Progenitor cell of endocrine pancreas (in vitro differentiated cells): ENCODE data around the gene LASP1NB. TPM values are rescaled to one million over a fixed set of nuclear protein-coding genes. Genes with fewer than 3 reads are reported as not detected.
"Not testable (repeated sequence)": the region's sequence is repeated elsewhere in the genome, so short reads cannot be mapped to it uniquely, and the experiment has no call there.

Source experiments
- DNase-seq: peaks from one replicate; pipeline ENCODE4 v3.0.0; 2021; ENCODE audit warnings: low spot score; ENCODE audit not compliant: unreplicated experiment
- H3K27ac Mint-ChIP-seq: 2 replicates; pipeline ENCODE4 v1.8.0; 2021; ENCODE audit warnings: mild to moderate bottlenecking, moderate library complexity, mixed read lengths
- H3K27me3 Mint-ChIP-seq: 2 replicates; pipeline ENCODE4 v1.8.0; 2021; ENCODE audit warnings: mixed read lengths
- H3K36me3 Mint-ChIP-seq: 2 replicates; pipeline ENCODE4 v1.8.0; 2022; ENCODE audit warnings: mixed read lengths; ENCODE audit not compliant: insufficient read depth
- H3K4me1 Mint-ChIP-seq: 2 replicates; pipeline ENCODE4 v1.8.0; 2021; ENCODE audit warnings: low read depth, mixed read lengths
- H3K4me3 Mint-ChIP-seq: 2 replicates; pipeline ENCODE4 v1.8.0; 2021; ENCODE audit warnings: low read depth, mild to moderate bottlenecking, moderate library complexity, mixed read lengths
- H3K9me3 Mint-ChIP-seq: 2 replicates; pipeline ENCODE4 v1.8.0; 2021; ENCODE audit warnings: low read depth, mixed read lengths
- microRNA-seq: library from miRNA; unstranded; fragments of <30 nt; microRNA quantifications from one replicate; pipeline ENCODE4 v1.1.0, GENCODE V29; 2020; ENCODE audit warnings: borderline number of aligned reads; ENCODE audit not compliant: unreplicated experiment
- total RNA-seq: library from RNA; stranded (reverse); gene quantifications from 2 replicates; pipeline ENCODE4 v1.2.1, GENCODE V29; 2021
- TF ChIP-seq, protein P1 (sequence below): fragments of 200-600 bp; sonication (generic); IDR thresholded peaks from one replicate; pipeline ENCODE4 v1.5.0; 2021; ENCODE audit warnings: antibody characterized with exemption, mild to moderate bottlenecking; ENCODE audit not compliant: unreplicated experiment

Gene LASP1NB

DNA sequence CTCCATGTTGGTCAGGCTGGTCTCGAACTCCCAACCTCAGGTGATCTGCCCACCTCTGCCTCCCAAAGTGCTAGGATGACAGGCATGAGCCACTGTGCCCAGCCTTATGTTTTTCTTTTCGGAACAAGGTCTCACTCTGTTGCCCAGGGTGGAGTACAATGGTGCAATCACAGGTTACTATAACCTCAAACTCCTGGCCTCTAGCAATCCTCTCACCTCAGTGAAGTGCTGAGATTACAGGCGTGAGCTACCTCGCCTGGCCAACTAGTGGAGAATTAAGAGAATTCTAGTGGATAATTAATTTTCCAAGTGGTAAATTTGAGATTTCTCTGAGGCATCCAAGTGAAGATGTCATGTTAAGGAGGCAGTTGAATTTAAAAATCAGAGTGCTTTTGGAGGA lies 44.7 kb downstream of the LASP1NB start:
- Mint-ChIP-seq H3K36me3 (no peaks in the 10 kb centered on the region), H3K4me1 (peaks cover 2% of the 10 kb centered on the region), H3K27ac (no peak overlapping the region), H3K9me3 (no peaks in the 10 kb centered on the region), H3K4me3 (no peak overlapping the region), H3K27me3 (peaks cover 10% of the 10 kb centered on the region)
- TF ChIP-seq, protein P1, sequence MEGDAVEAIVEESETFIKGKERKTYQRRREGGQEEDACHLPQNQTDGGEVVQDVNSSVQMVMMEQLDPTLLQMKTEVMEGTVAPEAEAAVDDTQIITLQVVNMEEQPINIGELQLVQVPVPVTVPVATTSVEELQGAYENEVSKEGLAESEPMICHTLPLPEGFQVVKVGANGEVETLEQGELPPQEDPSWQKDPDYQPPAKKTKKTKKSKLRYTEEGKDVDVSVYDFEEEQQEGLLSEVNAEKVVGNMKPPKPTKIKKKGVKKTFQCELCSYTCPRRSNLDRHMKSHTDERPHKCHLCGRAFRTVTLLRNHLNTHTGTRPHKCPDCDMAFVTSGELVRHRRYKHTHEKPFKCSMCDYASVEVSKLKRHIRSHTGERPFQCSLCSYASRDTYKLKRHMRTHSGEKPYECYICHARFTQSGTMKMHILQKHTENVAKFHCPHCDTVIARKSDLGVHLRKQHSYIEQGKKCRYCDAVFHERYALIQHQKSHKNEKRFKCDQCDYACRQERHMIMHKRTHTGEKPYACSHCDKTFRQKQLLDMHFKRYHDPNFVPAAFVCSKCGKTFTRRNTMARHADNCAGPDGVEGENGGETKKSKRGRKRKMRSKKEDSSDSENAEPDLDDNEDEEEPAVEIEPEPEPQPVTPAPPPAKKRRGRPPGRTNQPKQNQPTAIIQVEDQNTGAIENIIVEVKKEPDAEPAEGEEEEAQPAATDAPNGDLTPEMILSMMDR: no peak
- DNase-seq: no peak

DNA sequence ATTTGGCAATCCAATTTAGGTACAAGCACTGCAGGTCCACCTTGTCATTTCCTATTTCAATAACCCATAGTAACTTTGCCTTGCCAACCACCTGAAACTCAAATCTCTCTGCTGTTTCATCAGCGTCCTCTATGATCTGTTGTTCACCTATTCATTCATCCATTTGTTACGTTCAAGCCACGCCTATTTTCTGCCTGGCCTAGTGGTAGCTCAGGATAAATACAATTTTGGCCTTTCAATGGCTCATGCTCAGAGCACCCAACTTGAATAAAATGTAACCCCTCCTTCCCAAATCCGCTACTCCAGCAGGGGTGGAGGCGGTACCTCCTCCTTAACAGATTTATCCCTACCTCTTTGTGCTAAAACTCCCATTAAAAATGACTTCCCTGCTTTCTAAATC lies 45.4 kb downstream of the LASP1NB start:
- TF ChIP-seq, protein P1: no peak
- Mint-ChIP-seq H3K9me3 (no peaks in the 10 kb centered on the region), H3K36me3 (no peaks in the 10 kb centered on the region), H3K4me1 (peaks cover 2% of the 10 kb centered on the region), H3K27ac (no peak overlapping the region), H3K27me3 (peaks cover 10% of the 10 kb centered on the region), H3K4me3 (no peak overlapping the region)
- no peak for DNase-seq

DNA sequence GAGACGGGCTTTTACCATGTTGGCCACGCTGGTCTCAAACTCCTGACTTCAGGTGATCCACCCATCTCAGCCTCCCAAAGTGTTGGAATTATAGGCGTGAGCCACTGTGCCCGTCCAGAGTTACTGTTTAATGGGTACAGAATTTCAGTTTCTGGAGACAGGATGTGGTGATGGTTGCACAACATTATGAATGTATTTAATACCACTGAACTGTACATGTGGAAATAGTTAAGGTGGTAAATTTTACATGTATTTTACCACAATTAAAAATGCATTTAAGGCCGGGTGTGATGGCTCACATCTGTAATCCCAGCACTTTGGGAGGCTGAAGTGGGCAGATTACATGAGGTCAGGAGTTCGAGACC lies 50.8 kb downstream of the LASP1NB start:
- H3K4me1 Mint-ChIP-seq, H3K27ac Mint-ChIP-seq, H3K27me3 Mint-ChIP-seq, H3K36me3 Mint-ChIP-seq, DNase-seq, H3K9me3 Mint-ChIP-seq, H3K4me3 Mint-ChIP-seq: not testable (repeated sequence)

DNA sequence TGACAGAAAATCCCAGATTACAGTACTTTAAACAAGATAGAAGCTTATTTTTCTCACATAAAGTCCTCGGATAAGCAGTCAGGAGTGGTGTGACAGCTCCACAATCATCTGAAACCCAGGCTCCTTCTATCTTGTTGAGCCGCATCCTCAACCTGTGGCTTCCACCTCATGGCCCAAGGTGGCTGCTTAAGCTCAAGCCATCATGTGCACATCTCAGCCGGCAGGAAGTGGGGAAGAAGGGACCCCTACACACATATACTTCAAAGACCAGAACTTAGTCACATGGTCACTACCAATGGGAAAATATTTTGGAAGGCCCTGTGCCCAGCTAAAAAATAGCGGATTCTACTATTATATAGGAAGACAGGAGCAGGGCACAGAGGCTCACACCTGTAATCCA lies 52.8 kb downstream of the LASP1NB start:
- no peaks in the 10 kb centered on the region for H3K27me3 Mint-ChIP-seq
- H3K4me1 Mint-ChIP-seq: no peaks in the 10 kb centered on the region
- no peaks in the 10 kb centered on the region for H3K36me3 Mint-ChIP-seq
- TF ChIP-seq, protein P1: no peak
- H3K27ac Mint-ChIP-seq: no peak overlapping the region
- H3K9me3 Mint-ChIP-seq: no peaks in the 10 kb centered on the region
- no peak overlapping the region for H3K4me3 Mint-ChIP-seq
- DNase-seq: no peak

Small RNA genes within 50 kb of the gene (microRNA-seq; reads per million reads assigned to microRNA genes)
- gene MIR6779: not detected

Other genes with a start within 250 kb of the LASP1NB start
- gene MLLT6, start 220.3 kb upstream of the LASP1NB start, total RNA-seq: 147 and 155 TPM in 2 replicates
- 5.1 and 5.9 TPM in 2 replicates for gene CISD3, start 195.3 kb upstream of the LASP1NB start, total RNA-seq
- 109 and 112 TPM in 2 replicates for gene PCGF2, start 177.3 kb upstream of the LASP1NB start, total RNA-seq
- 134 and 138 TPM in 2 replicates for gene PSMB3, start 172.9 kb upstream of the LASP1NB start, total RNA-seq
- gene PIP4K2B, start 126.1 kb upstream of the LASP1NB start, total RNA-seq: 66.8 and 77.8 TPM in 2 replicates
- gene CWC25, start 100.3 kb upstream of the LASP1NB start, total RNA-seq: 17.1 and 19.9 TPM in 2 replicates
- 1,623 and 1,642 TPM in 2 replicates for gene RPL23, start 71.9 kb upstream of the LASP1NB start, total RNA-seq
- 134 and 135 TPM in 2 replicates for gene LASP1, start 55.6 kb upstream of the LASP1NB start, total RNA-seq
- not detected in 2 replicates for gene FBXO47, start 41.8 kb downstream of the LASP1NB start, total RNA-seq
- 2.3 and 3.7 TPM in 2 replicates for gene PLXDC1, start 226.0 kb downstream of the LASP1NB start, total RNA-seq
- not detected in 2 replicates for gene ARL5C, start 240.5 kb downstream of the LASP1NB start, total RNA-seq